SHP77 (cell line): ENCODE results near the gene ADAMTSL3.
"Not testable (repeated sequence)": the region's sequence is repeated elsewhere in the genome, so short reads cannot be mapped to it uniquely, and the experiment has no call there.

ENCODE experiments used
- DNase-seq, 2 experiments: peaks; one replicate each; lab custom pipeline; 2025; lab: John Stamatoyannopoulos, UW

ADAMTSL3 gene

GRCh38 chr15:83757291-83757690, 103.4 kb downstream of the ADAMTSL3 start:
- not testable (repeated sequence) for DNase-seq

DNA sequence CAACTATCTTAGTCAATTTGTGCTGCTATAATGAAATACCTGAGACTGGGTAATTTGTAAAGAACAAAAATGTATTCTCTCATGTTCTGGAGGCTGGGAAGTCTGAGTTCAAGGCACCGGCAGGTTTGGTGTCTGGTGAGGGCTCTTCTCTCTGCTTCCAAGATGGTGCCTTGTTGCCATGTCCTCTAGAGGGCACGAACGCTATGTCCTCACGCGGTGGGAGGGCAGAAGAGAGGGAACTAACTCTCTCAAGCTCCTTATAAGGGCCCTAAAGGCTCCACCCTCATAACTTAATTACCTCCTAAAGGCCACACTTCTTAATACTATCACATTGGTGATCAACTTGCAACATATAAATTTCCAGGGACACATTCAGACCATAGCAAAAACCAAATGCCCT, 108.4 kb downstream of the ADAMTSL3 start:
- no peak for DNase-seq

DNA sequence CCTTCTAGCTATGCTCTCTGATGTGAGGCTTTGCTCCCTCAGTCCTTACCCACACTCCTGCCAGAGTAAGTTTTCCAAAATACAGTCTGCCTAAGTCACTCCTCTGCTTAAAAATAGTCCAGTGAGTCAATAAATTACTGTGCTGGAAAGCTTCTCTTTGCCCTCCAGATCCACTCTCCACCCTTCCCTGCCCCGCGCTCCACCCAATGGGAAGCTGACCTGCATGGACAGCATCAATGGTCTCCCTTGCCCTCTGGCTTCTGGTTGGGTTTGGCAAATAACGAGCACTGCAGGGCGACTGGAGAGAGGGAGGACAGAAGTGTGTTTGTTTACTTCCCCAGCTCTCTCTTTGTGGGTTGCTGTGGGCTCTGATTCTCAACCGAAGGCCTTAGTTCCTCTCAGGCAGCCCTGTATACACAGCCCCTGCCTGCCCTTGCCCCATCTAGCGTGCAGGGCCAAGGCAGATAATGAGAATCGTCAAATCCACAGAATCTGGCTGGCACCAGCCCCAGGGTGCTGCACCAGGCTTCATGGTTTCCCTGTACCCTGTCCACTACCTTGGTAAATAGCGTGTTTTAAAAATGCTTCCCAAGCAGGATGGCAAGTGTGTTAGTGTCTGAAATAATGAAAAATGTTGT, 110.4 kb downstream of the ADAMTSL3 start:
- no peak for DNase-seq

GRCh38 chr15:83766339-83766738, 112.4 kb downstream of the ADAMTSL3 start:
- no peak for DNase-seq

DNA sequence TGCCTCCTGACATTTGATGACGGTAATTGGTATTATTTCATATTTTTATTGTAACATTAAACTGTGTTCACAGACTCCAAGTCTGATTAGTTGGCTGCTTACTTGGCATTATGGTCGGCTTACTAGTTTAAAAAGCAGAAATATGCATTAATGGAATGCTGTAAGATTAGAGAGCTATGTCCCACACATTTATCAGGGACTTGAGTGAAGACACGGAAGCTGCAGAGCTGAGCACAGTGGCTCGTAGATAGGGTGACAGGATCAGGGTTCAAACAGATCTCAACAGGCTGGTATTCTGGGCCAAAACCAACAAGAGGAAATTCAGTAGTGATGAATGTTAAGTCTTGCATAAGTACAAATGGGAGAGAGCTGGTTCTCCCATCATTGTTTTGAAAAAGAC, 113.8 kb downstream of the ADAMTSL3 start:
- no peak for DNase-seq

GRCh38 chr15:83769411-83769999, 115.6 kb downstream of the ADAMTSL3 start:
- DNase-seq, result peak in 1 of 2 experiments; percentile 2

GRCh38 chr15:83775738-83776137, 121.8 kb downstream of the ADAMTSL3 start:
- DNase-seq, result no peak

GRCh38 chr15:83776986-83777385, 123.1 kb downstream of the ADAMTSL3 start:
- DNase-seq, result no peak

DNA sequence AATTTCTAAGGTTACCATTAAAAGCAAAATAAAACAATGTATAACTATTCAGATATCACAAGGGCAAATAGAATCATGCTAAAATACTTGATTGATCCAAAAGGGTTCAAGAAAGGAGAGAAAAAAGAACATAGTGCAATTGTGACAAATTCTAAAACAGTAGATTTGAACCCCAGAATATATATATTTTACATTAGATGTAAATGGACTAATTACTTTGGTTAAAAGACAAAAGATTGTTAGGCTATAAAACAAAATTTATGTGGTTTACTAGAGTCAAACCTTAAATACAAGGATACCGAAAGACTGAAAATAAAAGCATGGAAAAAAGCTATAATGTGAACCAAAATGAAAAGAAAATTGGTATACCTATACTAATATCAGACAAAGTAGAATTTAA, 129.3 kb downstream of the ADAMTSL3 start:
- DNase-seq, result no peak

GRCh38 chr15:83784975-83785374, 131.1 kb downstream of the ADAMTSL3 start:
- DNase-seq, result no peak

- no peak for DNase-seq
These were observed 132.4 kb downstream of the ADAMTSL3 start for GRCh38 chr15:83786336-83786735.

DNA sequence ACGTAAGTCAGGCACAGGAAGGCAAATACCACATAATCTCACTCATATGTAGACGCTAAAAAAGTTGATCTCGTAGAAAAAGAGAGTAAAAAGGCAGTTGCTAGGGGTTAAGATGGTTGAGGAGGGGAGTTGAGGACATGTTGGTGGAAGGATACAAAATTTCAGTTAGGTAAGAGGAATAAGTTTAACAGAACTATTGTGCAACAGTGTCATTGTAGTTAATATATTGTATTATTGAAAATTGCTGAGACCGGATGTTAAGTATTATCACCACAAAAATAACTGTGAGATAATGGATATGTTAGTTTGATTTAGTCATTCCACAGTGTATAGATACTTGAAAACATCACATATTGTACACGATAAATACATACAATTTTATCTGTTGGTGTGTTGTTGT, 139.1 kb downstream of the ADAMTSL3 start:
- DNase-seq, result no peak

DNA sequence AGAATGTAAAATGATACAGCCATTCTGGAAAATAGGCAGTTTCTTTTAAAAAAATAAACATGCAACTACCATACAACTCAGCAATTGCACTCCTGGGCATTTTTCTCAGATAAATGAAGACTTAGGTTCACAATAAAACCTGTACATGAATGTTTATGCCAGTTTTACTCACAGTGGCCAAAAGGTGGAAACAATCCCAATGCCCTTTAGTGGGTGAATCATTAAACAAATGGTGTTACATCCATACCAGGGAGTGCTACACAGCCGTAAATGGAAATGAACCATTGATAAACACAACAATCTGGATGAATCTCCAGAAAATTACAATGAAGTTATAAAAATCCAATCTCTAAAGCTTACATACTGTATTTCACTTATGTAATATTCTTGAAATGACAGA, 140.3 kb downstream of the ADAMTSL3 start:
- DNase-seq, result no peak

DNA sequence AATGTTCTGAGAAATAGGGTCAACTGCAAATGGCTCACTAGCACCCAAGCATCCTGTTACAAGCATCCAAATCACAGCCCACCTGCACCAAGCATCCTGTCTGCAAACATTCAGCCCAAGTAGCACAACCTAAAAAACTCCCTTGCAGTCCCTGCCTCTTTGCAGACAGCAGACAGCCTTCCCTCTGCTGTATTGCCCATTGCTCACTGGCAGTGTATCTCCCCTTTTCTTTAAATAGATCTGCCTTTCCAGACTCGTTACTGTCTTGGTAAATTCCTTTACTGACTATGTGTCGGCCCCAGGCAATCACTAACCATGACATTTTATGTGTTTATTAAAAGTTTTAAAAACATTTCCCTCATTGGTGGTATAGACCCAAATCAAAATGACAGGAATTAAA, 155.4 kb downstream of the ADAMTSL3 start:
- no peak for DNase-seq

GRCh38 chr15:83810110-83810509, 156.2 kb downstream of the ADAMTSL3 start:
- DNase-seq, result no peak

- DNase-seq, result no peak
These were observed 159.8 kb downstream of the ADAMTSL3 start for GRCh38 chr15:83813682-83814081.

DNA sequence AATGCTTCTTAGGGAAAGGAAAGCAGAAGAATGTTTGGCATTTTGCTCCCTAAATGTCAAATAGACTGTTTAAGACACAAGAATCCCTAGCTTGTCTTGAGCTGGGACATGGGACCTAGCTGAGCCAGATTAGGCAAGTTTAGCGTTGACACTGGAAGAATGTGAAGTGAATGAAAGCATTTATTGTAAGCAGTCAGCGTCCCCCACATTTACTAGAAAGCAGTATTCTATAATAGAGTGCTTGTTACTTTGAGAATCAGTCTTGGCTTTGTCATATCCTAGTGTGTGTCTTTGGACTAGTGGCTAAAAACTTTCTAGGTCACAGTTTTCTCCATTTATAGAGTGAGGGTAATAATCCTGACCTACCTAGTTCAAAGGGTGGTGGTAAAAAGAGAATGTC, 161.6 kb downstream of the ADAMTSL3 start:
- DNase-seq, result no peak

GRCh38 chr15:83816124-83816883, 162.4 kb downstream of the ADAMTSL3 start:
- no peak for DNase-seq

GRCh38 chr15:83818591-83818990, 164.7 kb downstream of the ADAMTSL3 start:
- DNase-seq, result no peak

DNA sequence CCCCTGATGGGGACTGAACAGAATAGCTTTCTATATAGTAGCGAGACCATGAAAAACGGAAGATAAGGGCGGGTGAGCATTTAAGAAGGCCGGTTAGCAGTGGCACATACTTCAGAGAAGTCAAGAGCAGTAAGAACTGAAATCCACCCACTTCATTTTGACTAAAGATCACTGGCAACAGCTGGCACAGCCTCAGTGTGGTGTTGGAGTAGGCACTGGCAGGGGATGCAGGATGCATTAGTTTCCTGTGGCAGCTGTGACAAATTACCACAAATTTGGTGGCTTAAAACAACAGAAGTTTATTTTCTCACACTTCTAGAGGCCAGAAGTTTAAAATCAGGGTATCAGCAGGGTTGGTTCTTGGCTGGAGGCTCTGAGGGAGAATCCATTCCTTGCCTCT, 176.5 kb downstream of the ADAMTSL3 start:
- DNase-seq, result no peak

- DNase-seq, result no peak
These were observed 179.6 kb downstream of the ADAMTSL3 start for GRCh38 chr15:83833569-83833968.

DNA sequence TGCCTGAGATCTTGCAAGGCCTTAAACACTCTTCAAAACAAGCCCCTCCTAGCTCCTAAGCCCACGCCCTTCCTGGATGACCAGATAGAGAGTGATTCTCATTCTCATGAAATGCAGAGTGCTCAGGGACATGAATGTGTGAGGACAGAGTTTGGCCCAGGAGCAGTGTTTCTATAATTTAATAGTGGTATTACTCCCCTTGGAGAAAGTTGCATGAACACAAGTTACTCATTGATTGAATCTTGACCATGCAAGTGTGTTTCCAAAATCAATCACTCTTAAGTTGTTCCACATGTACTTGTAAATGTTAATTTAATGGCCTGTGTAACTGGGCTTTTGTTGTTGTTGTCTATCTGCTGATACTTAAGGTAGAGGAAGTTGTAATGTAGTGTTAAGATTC, 181.6 kb downstream of the ADAMTSL3 start:
- DNase-seq, result no peak

DNA sequence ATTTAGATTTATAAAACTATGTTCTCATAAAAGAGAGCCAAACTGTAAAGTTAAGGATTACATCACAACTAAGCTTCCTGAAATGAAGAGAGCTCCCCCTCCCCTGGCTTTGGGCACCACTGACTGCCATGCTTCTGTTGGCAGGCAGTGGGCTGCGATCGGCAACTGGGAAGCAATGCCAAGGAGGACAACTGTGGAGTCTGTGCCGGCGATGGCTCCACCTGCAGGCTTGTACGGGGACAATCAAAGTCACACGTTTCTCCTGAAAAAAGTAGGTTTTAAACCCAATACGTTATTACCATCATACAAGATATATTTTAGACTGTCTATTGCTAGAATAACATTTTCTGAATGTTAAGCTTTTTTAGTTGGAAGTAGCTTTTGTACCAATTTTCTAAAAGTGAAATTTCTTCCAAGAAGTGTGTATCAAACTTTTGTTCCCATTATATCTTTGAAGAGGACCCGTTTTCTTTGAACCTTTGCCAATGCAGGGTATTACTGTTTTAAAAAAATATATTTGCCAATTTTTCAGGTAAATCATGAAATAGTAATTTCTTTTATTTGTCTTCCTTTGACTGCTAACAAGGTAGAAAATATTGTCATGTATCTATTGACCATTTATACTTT, 184.1 kb downstream of the ADAMTSL3 start:
- DNase-seq, result peak; percentile 36 to 37
